Measurements from ENCODE around the gene FNTB. TPM values are rescaled to one million over a fixed set of nuclear protein-coding genes. Genes with fewer than 3 reads are reported as not detected.
"Not testable (repeated sequence)": the region's sequence is repeated elsewhere in the genome, so short reads cannot be mapped to it uniquely, and the experiment has no call there.

Gene FNTB
- total RNA-seq, 1 experiment from 2014 or later = 26.7 TPM

GRCh38 chr14:65084554-65085505 lies 98.1 kb downstream of the FNTB start:
- intact Hi-C loops (cut with micrococcal nuclease) = no loop called here
- ChIA-PET RAD21 (ENCODE audit: low non-redundant PET in 1 of 2, low total read pairs in 2 of 2, uncharacterized antibody in 2 of 2, unreplicated experiment in 2 of 2) (no interaction called here), CTCF (no interaction called here), POLR2A (no interaction called here)
- Histone ChIP-seq H3K36me3 (ENCODE audit: control insufficient read depth in 1 of 2, insufficient read depth in 2 of 2, low read length in 2 of 2) (peaks cover 5 to 35% of the 10 kb centered on the region in 2 experiments; a peak in 3 of 4 replicates), H3K27ac (ENCODE audit: low read depth, low read length) (no peak overlapping the region), H3K4me1 (ENCODE audit: control insufficient read depth in 1 of 2, insufficient read depth in 2 of 2, low read length in 2 of 2) (no peaks in the 10 kb centered on the region), H3K4me3 (replicated peaks in 1 of 2; ENCODE audit: low read depth in 1 of 2, low read length in 2 of 2) (no peak overlapping the region), H3K27me3 (ENCODE audit: insufficient read depth, low read length) (no peaks in the 10 kb centered on the region), H3K9ac (ENCODE audit: low read length) (no peak overlapping the region), H3K4me2 (ENCODE audit: low read length) (no peak overlapping the region), H3K9me2 (ENCODE audit: insufficient read depth) (no peaks in the 10 kb centered on the region), H2AFZ (ENCODE audit: low read depth, low read length, poor library complexity, severe bottlenecking) (no peak overlapping the region), H3K79me2 (ENCODE audit: insufficient read depth, low read length) (peaks cover 26% of the 10 kb centered on the region), H4K20me1 (ENCODE audit: insufficient read depth) (no peaks in the 10 kb centered on the region), H3K9me3 (ENCODE audit: control insufficient read depth in 1 of 2, insufficient read depth in 1 of 2, low read depth in 1 of 2, low read length in 2 of 2) (no peaks in the 10 kb centered on the region)
- ATAC-seq (no peak), DNase-seq (ENCODE audit: low read depth, low spot score) (no peak)
- TF ChIP-seq SRF (IDR thresholded peaks at IDR 0.05; ENCODE audit: low read depth) (no peak), MAX (IDR thresholded peaks at IDR 0.05) (no peak), ZBTB33 (IDR thresholded peaks at IDR 0.05; ENCODE audit: extremely low read depth, insufficient replicate concordance, low read length) (no peak), SP1 (IDR thresholded peaks at IDR 0.05; ENCODE audit: low read depth) (no peak), ZFX (IDR thresholded peaks at IDR 0.05) (no peak), CEBPB (IDR thresholded peaks at IDR 0.05; ENCODE audit: low read depth) (no peak), EGR1 (IDR thresholded peaks at IDR 0.05; ENCODE audit: low read depth) (no peak)
- BruUV-seq (replicated peaks) = no TSS peak

DNA sequence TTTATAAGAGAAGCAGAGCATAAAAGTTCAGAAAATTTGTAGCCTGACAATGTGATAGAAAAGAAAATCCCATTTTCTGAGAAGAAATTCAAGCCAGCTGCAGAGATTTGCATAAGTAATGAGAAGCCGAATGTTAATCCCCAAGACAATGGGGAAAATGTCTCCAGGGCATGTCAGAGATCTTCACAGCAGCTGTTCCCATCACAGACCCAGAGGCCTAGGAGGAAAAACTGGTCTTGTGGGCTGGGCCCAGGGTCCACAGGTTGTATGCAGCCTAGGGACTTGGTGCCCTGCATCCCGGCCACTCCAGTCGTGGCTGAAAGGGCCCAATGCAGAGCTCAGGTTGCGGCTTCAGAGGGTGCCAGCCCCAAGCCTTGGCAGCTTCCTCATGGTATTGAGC lies 100.0 kb downstream of the FNTB start:
- POLR2A ChIA-PET; H2AFZ ChIP-seq (ENCODE audit: low read depth, low read length, poor library complexity, severe bottlenecking); H3K4me3 ChIP-seq (replicated peaks in 1 of 2; ENCODE audit: low read depth in 1 of 2, low read length in 2 of 2); intact Hi-C loops (cut with micrococcal nuclease); RAD21 ChIA-PET (ENCODE audit: low non-redundant PET in 1 of 2, low total read pairs in 2 of 2, uncharacterized antibody in 2 of 2, unreplicated experiment in 2 of 2); H3K4me2 ChIP-seq (ENCODE audit: low read length); H3K27me3 ChIP-seq (ENCODE audit: insufficient read depth, low read length); H3K9me3 ChIP-seq (ENCODE audit: control insufficient read depth in 1 of 2, insufficient read depth in 1 of 2, low read depth in 1 of 2, low read length in 2 of 2); H3K27ac ChIP-seq (ENCODE audit: low read depth, low read length); BruUV-seq (replicated peaks); H3K9ac ChIP-seq (ENCODE audit: low read length); CTCF ChIA-PET; H4K20me1 ChIP-seq (ENCODE audit: insufficient read depth); H3K9me2 ChIP-seq (ENCODE audit: insufficient read depth); H3K4me1 ChIP-seq (ENCODE audit: control insufficient read depth in 1 of 2, insufficient read depth in 2 of 2, low read length in 2 of 2); DNase-seq (ENCODE audit: low read depth, low spot score); ATAC-seq: not testable (repeated sequence)
- Histone ChIP-seq H3K36me3 (ENCODE audit: control insufficient read depth in 1 of 2, insufficient read depth in 2 of 2, low read length in 2 of 2) (peaks cover 15 to 46% of the 10 kb centered on the region in 2 experiments; a peak in 3 of 4 replicates), H3K79me2 (ENCODE audit: insufficient read depth, low read length) (peaks cover 13% of the 10 kb centered on the region)

- H3K79me2 ChIP-seq (ENCODE audit: insufficient read depth, low read length); BruUV-seq (replicated peaks); H3K27me3 ChIP-seq (ENCODE audit: insufficient read depth, low read length); H2AFZ ChIP-seq (ENCODE audit: low read depth, low read length, poor library complexity, severe bottlenecking); H3K4me2 ChIP-seq (ENCODE audit: low read length); DNase-seq (ENCODE audit: low read depth, low spot score); POLR2A ChIA-PET; CTCF ChIA-PET; H3K9me3 ChIP-seq (ENCODE audit: control insufficient read depth in 1 of 2, insufficient read depth in 1 of 2, low read depth in 1 of 2, low read length in 2 of 2); H3K4me3 ChIP-seq (replicated peaks in 1 of 2; ENCODE audit: low read depth in 1 of 2, low read length in 2 of 2); H3K9me2 ChIP-seq (ENCODE audit: insufficient read depth); RAD21 ChIA-PET (ENCODE audit: low non-redundant PET in 1 of 2, low total read pairs in 2 of 2, uncharacterized antibody in 2 of 2, unreplicated experiment in 2 of 2); intact Hi-C loops (cut with micrococcal nuclease); ATAC-seq; H4K20me1 ChIP-seq (ENCODE audit: insufficient read depth); H3K4me1 ChIP-seq (ENCODE audit: control insufficient read depth in 1 of 2, insufficient read depth in 2 of 2, low read length in 2 of 2); H3K27ac ChIP-seq (ENCODE audit: low read depth, low read length); H3K9ac ChIP-seq (ENCODE audit: low read length): not testable (repeated sequence)
- H3K36me3 ChIP-seq (ENCODE audit: control insufficient read depth in 1 of 2, insufficient read depth in 2 of 2, low read length in 2 of 2) = peaks cover 22 to 49% of the 10 kb centered on the region in 2 experiments
Measured at GRCh38 chr14:65087835-65088234, 101.1 kb downstream of the FNTB start.
